ENCODE measurements around the gene MOG.

DNA sequence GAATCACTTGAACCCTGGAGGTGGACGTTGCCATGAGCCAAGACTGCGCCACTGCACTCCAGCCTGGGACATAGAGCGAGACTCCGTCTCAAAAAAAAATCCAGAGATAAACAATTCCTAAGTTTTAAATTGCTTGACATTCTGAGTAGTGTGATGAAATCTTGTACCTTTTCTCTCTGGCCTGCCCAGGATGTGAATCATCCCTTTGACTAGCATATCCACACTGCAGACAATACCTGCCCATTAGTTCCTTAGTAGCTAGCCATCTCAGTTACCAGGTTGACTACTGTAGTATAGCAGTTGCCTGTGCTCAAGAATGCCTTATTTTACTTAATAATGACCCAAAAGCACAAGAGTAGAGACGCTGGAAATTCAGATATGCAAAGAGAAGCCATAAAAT is 21.2 kb downstream of the MOG start:
- TF ChIP-seq ATF3 (IDR thresholded peaks at IDR 0.05) (no peak), REST (IDR thresholded peaks at IDR 0.05) (no peak), TAF1 (conservative IDR thresholded peaks at IDR 0.05) (no peak), RAD21 (IDR thresholded peaks at IDR 0.05) (no peak), EGR1 (IDR thresholded peaks at IDR 0.05; ENCODE audit: low read depth in 2 of 2) (no peak), SP1 (IDR thresholded peaks at IDR 0.05) (no peak), HNF4G (IDR thresholded peaks at IDR 0.05) (no peak), YY1 (IDR thresholded peaks at IDR 0.05) (no peak), MAX (IDR thresholded peaks at IDR 0.05) (no peak), FOXA2 (IDR thresholded peaks at IDR 0.05) (no peak), RXRA (IDR thresholded peaks at IDR 0.05) (no peak), GABPA (IDR thresholded peaks at IDR 0.05 in 1 of 2, conservative IDR thresholded peaks at IDR 0.05 in 1 of 2) (no peak), JUND (IDR thresholded peaks at IDR 0.05) (no peak)
- TF ChIP-seq, protein P1, sequence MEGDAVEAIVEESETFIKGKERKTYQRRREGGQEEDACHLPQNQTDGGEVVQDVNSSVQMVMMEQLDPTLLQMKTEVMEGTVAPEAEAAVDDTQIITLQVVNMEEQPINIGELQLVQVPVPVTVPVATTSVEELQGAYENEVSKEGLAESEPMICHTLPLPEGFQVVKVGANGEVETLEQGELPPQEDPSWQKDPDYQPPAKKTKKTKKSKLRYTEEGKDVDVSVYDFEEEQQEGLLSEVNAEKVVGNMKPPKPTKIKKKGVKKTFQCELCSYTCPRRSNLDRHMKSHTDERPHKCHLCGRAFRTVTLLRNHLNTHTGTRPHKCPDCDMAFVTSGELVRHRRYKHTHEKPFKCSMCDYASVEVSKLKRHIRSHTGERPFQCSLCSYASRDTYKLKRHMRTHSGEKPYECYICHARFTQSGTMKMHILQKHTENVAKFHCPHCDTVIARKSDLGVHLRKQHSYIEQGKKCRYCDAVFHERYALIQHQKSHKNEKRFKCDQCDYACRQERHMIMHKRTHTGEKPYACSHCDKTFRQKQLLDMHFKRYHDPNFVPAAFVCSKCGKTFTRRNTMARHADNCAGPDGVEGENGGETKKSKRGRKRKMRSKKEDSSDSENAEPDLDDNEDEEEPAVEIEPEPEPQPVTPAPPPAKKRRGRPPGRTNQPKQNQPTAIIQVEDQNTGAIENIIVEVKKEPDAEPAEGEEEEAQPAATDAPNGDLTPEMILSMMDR (IDR thresholded peaks at IDR 0.05; ENCODE audit: low read depth, low read length, missing input control) = no peak

All from liver (tissue), 3 donors.